ENCODE measurements around the gene AP2B1.

- TF ChIP-seq EZH2 (IDR thresholded peaks at IDR 0.05; ENCODE audit: low read length, unreplicated experiment) (no peak), CTCF (conservative IDR thresholded peaks at IDR 0.05; ENCODE audit: low read depth, low read length) (no peak), EZH2phosphoT487 (IDR thresholded peaks at IDR 0.05; ENCODE audit: borderline replicate concordance, low read length) (no peak)
These were observed 188.5 kb downstream of the AP2B1 start for GRCh38 chr17:35775583-35775982.

Measured in PC-3 (cell line).